ENCODE results near the gene PIM2.

Gene PIM2

GRCh38 chrX:48905090-48905790, 13.6 kb downstream of the PIM2 start:
- Histone ChIP-seq H2BK120ac (ENCODE audit: insufficient read depth, low read length, poor library complexity) (no peak overlapping the region), H4K12ac (ENCODE audit: low read depth, low read length) (no peak overlapping the region), H3K4me2 (ENCODE audit: low read length) (no peak overlapping the region), H3K36me3 (ENCODE audit: control insufficient read depth in 1 of 2, insufficient read depth in 2 of 2, low read length in 2 of 2) (peaks cover 58 to 61% of the 10 kb centered on the region in 2 experiments), H3K4ac (ENCODE audit: low read depth, low read length) (no peak overlapping the region), H2AFZ (ENCODE audit: insufficient read depth, low read length, poor library complexity) (no peak overlapping the region), H3K14ac (ENCODE audit: low read length) (no peak overlapping the region), H3K4me3 (ENCODE audit: low read depth, low read length) (no peak overlapping the region), H3K9ac (ENCODE audit: low read length) (no peak overlapping the region), H3K23ac (ENCODE audit: low read length) (no peak overlapping the region), H3K27me3 (ENCODE audit: insufficient read depth, low read length) (no peaks in the 10 kb centered on the region), H4K91ac (ENCODE audit: low read depth, low read length) (no peak overlapping the region), H3K9me3 (ENCODE audit: insufficient read depth, low read depth, low read length) (no peaks in the 10 kb centered on the region), H4K8ac (ENCODE audit: low read depth, low read length) (no peak overlapping the region), H3K4me1 (ENCODE audit: control insufficient read depth in 1 of 2, insufficient read depth in 2 of 2, low read length in 2 of 2) (no peaks in the 10 kb centered on the region), H3K79me1 (ENCODE audit: low read length) (no peaks in the 10 kb centered on the region), H2BK5ac (ENCODE audit: low read depth, low read length, poor library complexity) (no peak overlapping the region), H2AK5ac (ENCODE audit: low read length) (no peak overlapping the region), H2BK12ac (ENCODE audit: low read length) (no peak overlapping the region), H3K79me2 (ENCODE audit: control insufficient read depth, insufficient read depth, low read length, poor library complexity) (no peaks in the 10 kb centered on the region), H3K27ac (ENCODE audit: low read depth, low read length) (no peak overlapping the region), H3K18ac (ENCODE audit: low read length) (no peak overlapping the region)
- WGBS (ENCODE audit: extremely low coverage, insufficient coverage, insufficient read length): no CpG with 5 or more reads among the region's 20 CpGs
- DNase-seq: no peak

GRCh38 chrX:48904626-48905025, 14.2 kb downstream of the PIM2 start:
- H3K36me3 ChIP-seq (ENCODE audit: control insufficient read depth in 1 of 2, insufficient read depth in 2 of 2, low read length in 2 of 2): peaks cover 56 to 57% of the 10 kb centered on the region in 2 experiments

GRCh38 chrX:48904180-48904579, 14.6 kb downstream of the PIM2 start:
- Histone ChIP-seq H3K4ac (ENCODE audit: low read depth, low read length) (no peak overlapping the region), H2BK120ac (ENCODE audit: insufficient read depth, low read length, poor library complexity) (no peak overlapping the region), H3K4me3 (ENCODE audit: low read depth, low read length) (no peak overlapping the region), H2BK12ac (ENCODE audit: low read length) (no peak overlapping the region), H2AK5ac (ENCODE audit: low read length) (no peak overlapping the region), H3K79me2 (ENCODE audit: control insufficient read depth, insufficient read depth, low read length, poor library complexity) (no peaks in the 10 kb centered on the region), H3K9ac (ENCODE audit: low read length) (no peak overlapping the region), H3K4me1 (ENCODE audit: control insufficient read depth in 1 of 2, insufficient read depth in 2 of 2, low read length in 2 of 2) (no peaks in the 10 kb centered on the region), H2AFZ (ENCODE audit: insufficient read depth, low read length, poor library complexity) (no peak overlapping the region), H3K79me1 (ENCODE audit: low read length) (no peaks in the 10 kb centered on the region), H3K27ac (ENCODE audit: low read depth, low read length) (no peak overlapping the region), H3K4me2 (ENCODE audit: low read length) (no peak overlapping the region), H3K27me3 (ENCODE audit: insufficient read depth, low read length) (no peaks in the 10 kb centered on the region), H2BK5ac (ENCODE audit: low read depth, low read length, poor library complexity) (no peak overlapping the region), H3K18ac (ENCODE audit: low read length) (no peak overlapping the region), H4K12ac (ENCODE audit: low read depth, low read length) (no peak overlapping the region), H3K14ac (ENCODE audit: low read length) (no peak overlapping the region), H4K8ac (ENCODE audit: low read depth, low read length) (no peak overlapping the region), H3K23ac (ENCODE audit: low read length) (no peak overlapping the region), H3K9me3 (ENCODE audit: insufficient read depth, low read depth, low read length) (no peaks in the 10 kb centered on the region), H3K36me3 (ENCODE audit: control insufficient read depth in 1 of 2, insufficient read depth in 2 of 2, low read length in 2 of 2) (peaks cover 55 to 57% of the 10 kb centered on the region in 2 experiments), H4K91ac (ENCODE audit: low read depth, low read length) (no peak overlapping the region)
- no peak for DNase-seq
- WGBS (ENCODE audit: extremely low coverage, insufficient coverage, insufficient read length): no CpG with 5 or more reads among the region's 8 CpGs

More at GRCh38 chrX:48904626-48905025, 14.2 kb downstream of the PIM2 start:
- no peak overlapping the region for H3K18ac ChIP-seq (ENCODE audit: low read length)
- H3K4me1 ChIP-seq (ENCODE audit: control insufficient read depth in 1 of 2, insufficient read depth in 2 of 2, low read length in 2 of 2): no peaks in the 10 kb centered on the region
- H3K79me1 ChIP-seq (ENCODE audit: low read length): no peaks in the 10 kb centered on the region
- H4K91ac ChIP-seq (ENCODE audit: low read depth, low read length): no peak overlapping the region
- no peak overlapping the region for H2AK5ac ChIP-seq (ENCODE audit: low read length)
- H4K12ac ChIP-seq (ENCODE audit: low read depth, low read length): no peak overlapping the region
- H3K4me2 ChIP-seq (ENCODE audit: low read length): no peak overlapping the region
- H3K27ac ChIP-seq (ENCODE audit: low read depth, low read length): no peak overlapping the region
- H4K8ac ChIP-seq (ENCODE audit: low read depth, low read length): no peak overlapping the region
- no peak overlapping the region for H2AFZ ChIP-seq (ENCODE audit: insufficient read depth, low read length, poor library complexity)
- no peak overlapping the region for H3K4me3 ChIP-seq (ENCODE audit: low read depth, low read length)
- no peak overlapping the region for H3K4ac ChIP-seq (ENCODE audit: low read depth, low read length)
- no peak overlapping the region for H3K9ac ChIP-seq (ENCODE audit: low read length)
- H3K9me3 ChIP-seq (ENCODE audit: insufficient read depth, low read depth, low read length): no peaks in the 10 kb centered on the region
- no peak overlapping the region for H3K23ac ChIP-seq (ENCODE audit: low read length)
- DNase-seq: no peak
- no peak overlapping the region for H2BK5ac ChIP-seq (ENCODE audit: low read depth, low read length, poor library complexity)
- H3K79me2 ChIP-seq (ENCODE audit: control insufficient read depth, insufficient read depth, low read length, poor library complexity): no peaks in the 10 kb centered on the region
- no CpG with 5 or more reads among the region's 14 CpGs for WGBS (ENCODE audit: extremely low coverage, insufficient coverage, insufficient read length)
- no peak overlapping the region for H2BK120ac ChIP-seq (ENCODE audit: insufficient read depth, low read length, poor library complexity)
- no peaks in the 10 kb centered on the region for H3K27me3 ChIP-seq (ENCODE audit: insufficient read depth, low read length)
- H3K14ac ChIP-seq (ENCODE audit: low read length): no peak overlapping the region
- H2BK12ac ChIP-seq (ENCODE audit: low read length): no peak overlapping the region

- Histone ChIP-seq H3K4me1 (ENCODE audit: control insufficient read depth in 1 of 2, insufficient read depth in 2 of 2, low read length in 2 of 2) (peaks cover 0 to 2% of the 10 kb centered on the region in 2 experiments), H3K27me3 (ENCODE audit: insufficient read depth, low read length) (no peaks in the 10 kb centered on the region), H2BK120ac (ENCODE audit: insufficient read depth, low read length, poor library complexity) (no peak overlapping the region), H3K4me3 (ENCODE audit: low read depth, low read length) (no peak overlapping the region), H2BK12ac (ENCODE audit: low read length) (no peak overlapping the region), H2AFZ (ENCODE audit: insufficient read depth, low read length, poor library complexity) (no peak overlapping the region), H4K91ac (ENCODE audit: low read depth, low read length) (no peak overlapping the region), H3K36me3 (ENCODE audit: control insufficient read depth in 1 of 2, insufficient read depth in 2 of 2, low read length in 2 of 2) (peaks cover 53 to 58% of the 10 kb centered on the region in 2 experiments), H2AK5ac (ENCODE audit: low read length) (no peak overlapping the region), H3K9me3 (ENCODE audit: insufficient read depth, low read depth, low read length) (no peaks in the 10 kb centered on the region), H3K27ac (ENCODE audit: low read depth, low read length) (no peak overlapping the region), H4K8ac (ENCODE audit: low read depth, low read length) (no peak overlapping the region), H3K14ac (ENCODE audit: low read length) (no peak overlapping the region), H3K18ac (ENCODE audit: low read length) (no peak overlapping the region), H3K4me2 (ENCODE audit: low read length) (no peak overlapping the region), H3K23ac (ENCODE audit: low read length) (no peak overlapping the region), H3K79me1 (ENCODE audit: low read length) (peaks cover 1% of the 10 kb centered on the region), H2BK5ac (ENCODE audit: low read depth, low read length, poor library complexity) (no peak overlapping the region), H3K4ac (ENCODE audit: low read depth, low read length) (no peak overlapping the region), H3K9ac (ENCODE audit: low read length) (no peak overlapping the region), H4K12ac (ENCODE audit: low read depth, low read length) (no peak overlapping the region), H3K79me2 (ENCODE audit: control insufficient read depth, insufficient read depth, low read length, poor library complexity) (no peaks in the 10 kb centered on the region)
- DNase-seq: no peak
- WGBS (ENCODE audit: extremely low coverage, insufficient coverage, insufficient read length): no CpG with 5 or more reads among the region's 6 CpGs
Measured at GRCh38 chrX:48903290-48903689, 15.5 kb downstream of the PIM2 start.

Measured in trophoblast cell (in vitro differentiated cells and primary cell).